Activated CD4-positive, alpha-beta T cell treated with anti-CD3 and anti-CD28 coated beads, Interleukin-2, amount 10 ng/mL, durations not matched to agents 24 days and 14 days (primary cell): Measurements from ENCODE around the gene GNA12. TPM values are rescaled to one million over a fixed set of nuclear protein-coding genes. Genes with fewer than 3 reads are reported as not detected.

Source experiments
- DNase-seq: peaks from one replicate; pipeline ENCODE4 v3.0.0; 2022
- H3K27ac Mint-ChIP-seq: one replicate; pipeline ENCODE4 v1.8.0; 2022; ENCODE audit warnings: mild to moderate bottlenecking, mixed read lengths
- H3K27me3 Mint-ChIP-seq: one replicate; pipeline ENCODE4 v1.8.0; 2022; ENCODE audit warnings: mixed read lengths
- H3K36me3 Mint-ChIP-seq: one replicate; pipeline ENCODE4 v1.8.0; 2022; ENCODE audit warnings: low read depth, mild to moderate bottlenecking, mixed read lengths
- H3K4me1 Mint-ChIP-seq: one replicate; pipeline ENCODE4 v1.8.0; 2021; ENCODE audit warnings: mixed read lengths
- H3K4me3 Mint-ChIP-seq: one replicate; pipeline ENCODE4 v1.8.0; 2022; ENCODE audit warnings: mild to moderate bottlenecking, moderate library complexity, mixed read lengths
- H3K9me3 Mint-ChIP-seq: one replicate; pipeline ENCODE4 v1.8.0; 2021; ENCODE audit warnings: mixed read lengths
- intact Hi-C: fragments of 100-400 bp; cut with micrococcal nuclease; formaldehyde crosslinking; loops from one replicate; pipeline ENCODE4 v1.15.1; 2023
- total RNA-seq: library from RNA; stranded (reverse); gene quantifications from 2 replicates; pipeline ENCODE4 v1.2.3, GENCODE V29; 2022

GNA12 gene
- total RNA-seq, 1 donor from 2014 or later, result 31.0 TPM

- H3K4me3 Mint-ChIP-seq, result no peak overlapping the region
- intact Hi-C loops, result no loop called here
- H3K9me3 Mint-ChIP-seq, result no peaks in the 10 kb centered on the region
- H3K27me3 Mint-ChIP-seq, result no peaks in the 10 kb centered on the region
- peaks cover 16% of the 10 kb centered on the region for H3K4me1 Mint-ChIP-seq
- DNase-seq, result no peak
- no peaks in the 10 kb centered on the region for H3K36me3 Mint-ChIP-seq
- H3K27ac Mint-ChIP-seq, result peak overlapping the region; percentile 39
These were observed 29.7 kb downstream of the GNA12 start for GRCh38 chr7:2814186-2814945.

- Mint-ChIP-seq H3K4me1 (peaks cover 9% of the 10 kb centered on the region), H3K27ac (peak overlapping the region; percentile 27), H3K36me3 (no peaks in the 10 kb centered on the region), H3K9me3 (no peaks in the 10 kb centered on the region), H3K4me3 (no peak overlapping the region), H3K27me3 (no peaks in the 10 kb centered on the region)
- DNase-seq, result no peak
- intact Hi-C loops, result no loop called here
These were observed 30.5 kb downstream of the GNA12 start for GRCh38 chr7:2813350-2814185.

GRCh38 chr7:2812831-2813230, 31.3 kb downstream of the GNA12 start:
- Mint-ChIP-seq H3K4me3 (no peak overlapping the region), H3K4me1 (peaks cover 9% of the 10 kb centered on the region), H3K9me3 (no peaks in the 10 kb centered on the region), H3K36me3 (no peaks in the 10 kb centered on the region), H3K27ac (no peak overlapping the region), H3K27me3 (no peaks in the 10 kb centered on the region)
- no peak for DNase-seq
- intact Hi-C loops, result no loop called here

GRCh38 chr7:2812114-2812487, 32.0 kb downstream of the GNA12 start:
- Mint-ChIP-seq H3K4me3 (no peak overlapping the region), H3K27me3 (no peaks in the 10 kb centered on the region), H3K27ac (no peak overlapping the region), H3K9me3 (no peaks in the 10 kb centered on the region), H3K4me1 (peaks cover 9% of the 10 kb centered on the region), H3K36me3 (no peaks in the 10 kb centered on the region)
- DNase-seq, result no peak
- intact Hi-C loops, result no loop called here

- no peaks in the 10 kb centered on the region for H3K27me3 Mint-ChIP-seq
- intact Hi-C loops, result no loop called here
- H3K27ac Mint-ChIP-seq, result no peak overlapping the region
- H3K4me3 Mint-ChIP-seq, result no peak overlapping the region
- peaks cover 9% of the 10 kb centered on the region for H3K4me1 Mint-ChIP-seq
- DNase-seq, result no peak
- no peaks in the 10 kb centered on the region for H3K36me3 Mint-ChIP-seq
- no peaks in the 10 kb centered on the region for H3K9me3 Mint-ChIP-seq
These were observed 32.5 kb downstream of the GNA12 start for GRCh38 chr7:2811476-2812113.

- Mint-ChIP-seq H3K27me3 (no peaks in the 10 kb centered on the region), H3K36me3 (no peaks in the 10 kb centered on the region), H3K4me1 (peaks cover 9% of the 10 kb centered on the region), H3K4me3 (no peak overlapping the region), H3K9me3 (no peaks in the 10 kb centered on the region), H3K27ac (no peak overlapping the region)
- intact Hi-C loops, result no loop called here
- no peak for DNase-seq
These were observed 33.3 kb downstream of the GNA12 start for GRCh38 chr7:2810682-2811415.

GRCh38 chr7:2809903-2810625, 34.0 kb downstream of the GNA12 start:
- Mint-ChIP-seq H3K27ac (no peak overlapping the region), H3K4me1 (peaks cover 8% of the 10 kb centered on the region), H3K36me3 (no peaks in the 10 kb centered on the region), H3K27me3 (no peaks in the 10 kb centered on the region), H3K4me3 (no peak overlapping the region), H3K9me3 (no peaks in the 10 kb centered on the region)
- no peak for DNase-seq
- intact Hi-C loops, result no loop called here

GRCh38 chr7:2808891-2809665, 35.0 kb downstream of the GNA12 start:
- peaks cover 8% of the 10 kb centered on the region for H3K4me1 Mint-ChIP-seq
- no peak for DNase-seq
- no peaks in the 10 kb centered on the region for H3K36me3 Mint-ChIP-seq
- H3K27ac Mint-ChIP-seq, result no peak overlapping the region
- intact Hi-C loops, result no loop called here
- no peaks in the 10 kb centered on the region for H3K9me3 Mint-ChIP-seq
- no peak overlapping the region for H3K4me3 Mint-ChIP-seq
- no peaks in the 10 kb centered on the region for H3K27me3 Mint-ChIP-seq

- no peak for DNase-seq
- no peaks in the 10 kb centered on the region for H3K36me3 Mint-ChIP-seq
- no peak overlapping the region for H3K4me3 Mint-ChIP-seq
- no peaks in the 10 kb centered on the region for H3K27me3 Mint-ChIP-seq
- H3K9me3 Mint-ChIP-seq, result no peaks in the 10 kb centered on the region
- intact Hi-C loops, result no loop called here
- H3K27ac Mint-ChIP-seq, result no peak overlapping the region
- H3K4me1 Mint-ChIP-seq, result peaks cover 9% of the 10 kb centered on the region
These were observed 36.0 kb downstream of the GNA12 start for GRCh38 chr7:2807845-2808772.

- no peaks in the 10 kb centered on the region for H3K27me3 Mint-ChIP-seq
- H3K36me3 Mint-ChIP-seq, result no peaks in the 10 kb centered on the region
- DNase-seq, result no peak
- intact Hi-C loops, result no loop called here
- no peaks in the 10 kb centered on the region for H3K9me3 Mint-ChIP-seq
- peaks cover 10% of the 10 kb centered on the region for H3K4me1 Mint-ChIP-seq
- no peak overlapping the region for H3K27ac Mint-ChIP-seq
- H3K4me3 Mint-ChIP-seq, result no peak overlapping the region
These were observed 36.7 kb downstream of the GNA12 start for GRCh38 chr7:2807460-2807844.

- Mint-ChIP-seq H3K36me3 (no peaks in the 10 kb centered on the region), H3K27me3 (no peaks in the 10 kb centered on the region), H3K27ac (no peak overlapping the region), H3K4me3 (no peak overlapping the region), H3K4me1 (peaks cover 14% of the 10 kb centered on the region), H3K9me3 (no peaks in the 10 kb centered on the region)
- intact Hi-C loops, result no loop called here
- no peak for DNase-seq
These were observed 37.5 kb downstream of the GNA12 start for GRCh38 chr7:2806571-2806970.
